ENCODE results near the gene KCNAB1.

The KCNAB1 gene

GRCh38 chr3:156102267-156102931, 18.0 kb upstream of the KCNAB1 start:
- no peaks in the 10 kb centered on the region for H3K27me3 ChIP-seq (ENCODE audit: control insufficient read depth, insufficient read depth, low read length, poor library complexity, severe bottlenecking)
- no peaks in the 10 kb centered on the region for H3K4me1 ChIP-seq (ENCODE audit: control insufficient read depth, insufficient read depth, low read length)
- no peaks in the 10 kb centered on the region for H3K9me3 ChIP-seq (ENCODE audit: control insufficient read depth, low read length)
- no peak overlapping the region for H3K27ac ChIP-seq (ENCODE audit: insufficient read depth, low read depth, low read length, poor library complexity, severe bottlenecking)
- H3K4me3 ChIP-seq (ENCODE audit: insufficient read depth, low read depth, low read length), result no peak overlapping the region
- 89 to 92% methylated on average over 3 of the region's 4 CpGs for WGBS, 2 experiments
- H3K36me3 ChIP-seq (ENCODE audit: control insufficient read depth, insufficient read depth, low read length), result no peaks in the 10 kb centered on the region

- Histone ChIP-seq H3K27ac (ENCODE audit: insufficient read depth, low read depth, low read length, poor library complexity, severe bottlenecking) (no peak overlapping the region), H3K36me3 (ENCODE audit: control insufficient read depth, insufficient read depth, low read length) (no peaks in the 10 kb centered on the region), H3K4me3 (ENCODE audit: insufficient read depth, low read depth, low read length) (no peak overlapping the region), H3K4me1 (ENCODE audit: control insufficient read depth, insufficient read depth, low read length) (no peaks in the 10 kb centered on the region), H3K27me3 (ENCODE audit: control insufficient read depth, insufficient read depth, low read length, poor library complexity, severe bottlenecking) (no peaks in the 10 kb centered on the region), H3K9me3 (ENCODE audit: control insufficient read depth, low read length) (no peaks in the 10 kb centered on the region)
- WGBS, 2 experiments, result 87 to 88% methylated on average over 7 of the region's 7 CpGs
Measured at GRCh38 chr3:156106721-156107373, 13.5 kb upstream of the KCNAB1 start.

- H3K27ac ChIP-seq (ENCODE audit: insufficient read depth, low read depth, low read length, poor library complexity, severe bottlenecking), result no peak overlapping the region
- WGBS, 2 experiments, result 89 to 97% methylated on average over 5 of the region's 5 CpGs
- H3K9me3 ChIP-seq (ENCODE audit: control insufficient read depth, low read length), result no peaks in the 10 kb centered on the region
- no peaks in the 10 kb centered on the region for H3K4me1 ChIP-seq (ENCODE audit: control insufficient read depth, insufficient read depth, low read length)
- H3K4me3 ChIP-seq (ENCODE audit: insufficient read depth, low read depth, low read length), result no peak overlapping the region
- H3K36me3 ChIP-seq (ENCODE audit: control insufficient read depth, insufficient read depth, low read length), result no peaks in the 10 kb centered on the region
- no peaks in the 10 kb centered on the region for H3K27me3 ChIP-seq (ENCODE audit: control insufficient read depth, insufficient read depth, low read length, poor library complexity, severe bottlenecking)
Measured at GRCh38 chr3:156107504-156107903, 12.9 kb upstream of the KCNAB1 start.

GRCh38 chr3:156108616-156109015, 11.8 kb upstream of the KCNAB1 start:
- Histone ChIP-seq H3K27ac (ENCODE audit: insufficient read depth, low read depth, low read length, poor library complexity, severe bottlenecking) (no peak overlapping the region), H3K36me3 (ENCODE audit: control insufficient read depth, insufficient read depth, low read length) (no peaks in the 10 kb centered on the region), H3K27me3 (ENCODE audit: control insufficient read depth, insufficient read depth, low read length, poor library complexity, severe bottlenecking) (no peaks in the 10 kb centered on the region), H3K9me3 (ENCODE audit: control insufficient read depth, low read length) (no peaks in the 10 kb centered on the region), H3K4me1 (ENCODE audit: control insufficient read depth, insufficient read depth, low read length) (no peaks in the 10 kb centered on the region), H3K4me3 (ENCODE audit: insufficient read depth, low read depth, low read length) (no peak overlapping the region)
- 97 to 100% methylated on average over 2 to 3 of the region's 3 CpGs for WGBS, 2 experiments

DNA sequence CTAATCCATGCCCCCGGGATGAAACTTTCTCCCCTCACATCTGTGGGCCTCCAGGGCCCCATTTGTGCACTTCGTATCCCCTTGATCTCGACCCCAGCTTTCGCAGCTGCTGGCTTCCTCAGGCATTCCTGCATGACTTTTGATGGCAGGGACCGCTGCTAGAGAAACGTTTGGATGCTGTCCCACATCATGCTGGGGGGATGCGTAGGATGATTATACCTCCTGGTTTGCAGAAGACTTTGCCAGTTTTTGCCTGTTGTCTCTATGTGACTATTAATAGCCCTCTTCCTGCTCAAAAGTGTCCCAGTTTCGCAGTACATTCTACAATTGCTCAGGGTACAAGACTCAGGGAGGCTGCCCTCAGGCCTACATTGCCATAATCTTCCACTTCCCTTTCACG, 10.4 kb upstream of the KCNAB1 start:
- Histone ChIP-seq H3K9me3 (ENCODE audit: control insufficient read depth, low read length) (no peaks in the 10 kb centered on the region), H3K27ac (ENCODE audit: insufficient read depth, low read depth, low read length, poor library complexity, severe bottlenecking) (no peak overlapping the region), H3K27me3 (ENCODE audit: control insufficient read depth, insufficient read depth, low read length, poor library complexity, severe bottlenecking) (no peaks in the 10 kb centered on the region), H3K4me1 (ENCODE audit: control insufficient read depth, insufficient read depth, low read length) (no peaks in the 10 kb centered on the region), H3K36me3 (ENCODE audit: control insufficient read depth, insufficient read depth, low read length) (no peaks in the 10 kb centered on the region), H3K4me3 (ENCODE audit: insufficient read depth, low read depth, low read length) (no peak overlapping the region)
- 91 to 94% methylated on average over 9 of the region's 9 CpGs for WGBS, 2 experiments

- 82 to 88% methylated on average over 3 of the region's 3 CpGs for whole genome bisulfite sequencing, 2 experiments
- no peaks in the 10 kb centered on the region for H3K9me3 ChIP-seq (ENCODE audit: control insufficient read depth, low read length)
- no peak overlapping the region for H3K27ac ChIP-seq (ENCODE audit: insufficient read depth, low read depth, low read length, poor library complexity, severe bottlenecking)
- H3K36me3 ChIP-seq (ENCODE audit: control insufficient read depth, insufficient read depth, low read length), result no peaks in the 10 kb centered on the region
- no peak overlapping the region for H3K4me3 ChIP-seq (ENCODE audit: insufficient read depth, low read depth, low read length)
- no peaks in the 10 kb centered on the region for H3K4me1 ChIP-seq (ENCODE audit: control insufficient read depth, insufficient read depth, low read length)
- no peaks in the 10 kb centered on the region for H3K27me3 ChIP-seq (ENCODE audit: control insufficient read depth, insufficient read depth, low read length, poor library complexity, severe bottlenecking)
Measured at GRCh38 chr3:156126467-156126866, 6.1 kb downstream of the KCNAB1 start.

DNA sequence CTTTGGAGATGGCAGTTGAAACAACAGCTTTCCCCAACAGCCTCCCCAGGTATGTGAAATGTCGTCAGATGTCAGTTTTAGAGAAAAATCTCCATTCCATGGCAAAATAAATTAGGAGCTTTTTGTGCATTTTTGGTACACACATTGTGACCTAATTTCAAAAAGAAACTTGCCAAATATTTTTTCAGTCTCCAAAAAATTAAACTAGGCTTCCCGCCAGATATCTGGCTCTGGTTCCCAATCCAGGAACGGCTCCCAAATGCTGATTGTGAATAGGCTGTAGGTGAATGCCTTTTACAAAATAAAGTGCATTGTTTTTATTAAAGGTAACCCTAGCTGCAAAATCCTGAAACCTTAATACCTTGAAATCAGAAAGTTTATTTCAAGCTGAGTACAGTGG, 10.9 kb downstream of the KCNAB1 start:
- WGBS, 2 experiments, result 83 to 84% methylated on average over 3 of the region's 3 CpGs
- no peaks in the 10 kb centered on the region for H3K4me1 ChIP-seq (ENCODE audit: control insufficient read depth, insufficient read depth, low read length)

DNA sequence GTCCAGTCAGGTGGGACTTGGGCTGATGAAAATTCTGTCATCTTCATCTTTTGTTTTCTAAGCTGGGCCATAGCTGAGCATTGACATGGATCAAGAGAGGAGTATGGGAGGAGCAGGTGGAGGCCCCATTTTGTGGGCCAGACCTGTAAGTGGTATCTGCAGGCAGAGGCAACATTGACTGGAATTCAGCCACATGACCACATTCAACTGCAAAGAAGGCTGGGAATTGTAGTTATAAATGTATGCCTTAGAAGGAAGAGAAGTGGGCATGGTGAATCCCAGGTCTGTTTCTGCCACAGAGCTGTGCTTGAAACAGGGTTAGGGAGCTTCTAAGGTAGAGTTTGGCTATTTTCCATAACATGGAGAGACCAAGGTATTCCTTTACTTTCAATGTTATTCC, 11.4 kb downstream of the KCNAB1 start:
- Histone ChIP-seq H3K27ac (ENCODE audit: insufficient read depth, low read depth, low read length, poor library complexity, severe bottlenecking) (no peak overlapping the region), H3K9me3 (ENCODE audit: control insufficient read depth, low read length) (no peaks in the 10 kb centered on the region), H3K4me3 (ENCODE audit: insufficient read depth, low read depth, low read length) (no peak overlapping the region), H3K27me3 (ENCODE audit: control insufficient read depth, insufficient read depth, low read length, poor library complexity, severe bottlenecking) (no peaks in the 10 kb centered on the region), H3K4me1 (ENCODE audit: control insufficient read depth, insufficient read depth, low read length) (no peaks in the 10 kb centered on the region), H3K36me3 (ENCODE audit: control insufficient read depth, insufficient read depth, low read length) (no peaks in the 10 kb centered on the region)

More for the DNA sequence above, 10.9 kb downstream of the KCNAB1 start:
- Histone ChIP-seq H3K36me3 (ENCODE audit: control insufficient read depth, insufficient read depth, low read length) (no peaks in the 10 kb centered on the region), H3K4me3 (ENCODE audit: insufficient read depth, low read depth, low read length) (no peak overlapping the region), H3K27ac (ENCODE audit: insufficient read depth, low read depth, low read length, poor library complexity, severe bottlenecking) (no peak overlapping the region), H3K9me3 (ENCODE audit: control insufficient read depth, low read length) (no peaks in the 10 kb centered on the region), H3K27me3 (ENCODE audit: control insufficient read depth, insufficient read depth, low read length, poor library complexity, severe bottlenecking) (no peaks in the 10 kb centered on the region)

- Histone ChIP-seq H3K9me3 (ENCODE audit: control insufficient read depth, low read length) (no peaks in the 10 kb centered on the region), H3K27ac (ENCODE audit: insufficient read depth, low read depth, low read length, poor library complexity, severe bottlenecking) (no peak overlapping the region), H3K36me3 (ENCODE audit: control insufficient read depth, insufficient read depth, low read length) (no peaks in the 10 kb centered on the region), H3K4me3 (ENCODE audit: insufficient read depth, low read depth, low read length) (no peak overlapping the region), H3K4me1 (ENCODE audit: control insufficient read depth, insufficient read depth, low read length) (no peaks in the 10 kb centered on the region), H3K27me3 (ENCODE audit: control insufficient read depth, insufficient read depth, low read length, poor library complexity, severe bottlenecking) (no peaks in the 10 kb centered on the region)
- WGBS, 2 experiments, result 91 to 98% methylated on average over 1 of the region's 1 CpG
Measured at GRCh38 chr3:156132313-156132712, 11.9 kb downstream of the KCNAB1 start.

DNA sequence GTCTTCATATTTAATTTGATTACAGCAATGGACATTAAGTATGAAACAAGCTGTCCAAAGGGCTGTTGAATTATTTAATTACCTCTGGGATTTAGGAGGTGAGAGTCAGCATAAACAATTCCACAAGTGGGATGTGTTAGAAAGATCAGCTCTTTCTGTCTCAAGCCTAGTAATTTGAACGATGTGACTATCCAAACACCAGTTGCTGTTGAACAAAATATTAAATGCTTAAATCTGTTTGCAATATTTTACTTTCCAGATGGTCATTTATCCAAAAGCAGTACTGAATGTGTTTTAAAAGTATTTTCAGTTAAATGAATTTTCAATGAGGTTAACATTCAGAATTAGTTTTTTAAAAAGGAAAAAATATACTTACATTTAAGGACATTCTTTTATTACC, 12.7 kb downstream of the KCNAB1 start:
- 100% methylated on average over 1 of the region's 1 CpG; no CpG with 5 or more reads in 1 of the 2 experiments for WGBS, 2 experiments
- Histone ChIP-seq H3K4me1 (ENCODE audit: control insufficient read depth, insufficient read depth, low read length) (no peaks in the 10 kb centered on the region), H3K27me3 (ENCODE audit: control insufficient read depth, insufficient read depth, low read length, poor library complexity, severe bottlenecking) (no peaks in the 10 kb centered on the region), H3K9me3 (ENCODE audit: control insufficient read depth, low read length) (no peaks in the 10 kb centered on the region), H3K36me3 (ENCODE audit: control insufficient read depth, insufficient read depth, low read length) (no peaks in the 10 kb centered on the region), H3K4me3 (ENCODE audit: insufficient read depth, low read depth, low read length) (no peak overlapping the region), H3K27ac (ENCODE audit: insufficient read depth, low read depth, low read length, poor library complexity, severe bottlenecking) (no peak overlapping the region)

Measured in ectodermal cell (in vitro differentiated cells).